Caco-2 (cell line): ENCODE data around the gene TMEM120A. TPM values are rescaled to one million over a fixed set of nuclear protein-coding genes. Genes with fewer than 3 reads are reported as not detected.

Experiments
- BruUV-seq: library from RNA; stranded (reverse); fragments of 400-500 nt; replicated peaks from 2 replicates; lab custom pipeline; 2021; lab: Mats Ljungman, UMichigan
- CTCF ChIA-PET: fragments of 300-600 bp; sonication (Branson Sonifier 250); formaldehyde crosslinking; loops from one replicate; lab custom pipeline; 2022; ENCODE audit warnings: antibody characterized with exemption; lab: Charles Lee
- POLR2A ChIA-PET: fragments of 300-600 bp; sonication (Branson Sonifier 250); formaldehyde crosslinking; loops from one replicate; lab custom pipeline; 2022; ENCODE audit warnings: antibody characterized with exemption; lab: Charles Lee
- DNase-seq, 2 experiments: peaks; one replicate each; pipeline versions ENCODE4 v3.0.0 to v3.0.0-alpha.2; 2020 to 2022
- H3K27me3 ChIP-seq: replicated peaks from 2 replicates; pipeline ENCODE4 v1.6.0; 2011; ENCODE audit warnings: low read length; ENCODE audit not compliant: control insufficient read depth, insufficient read depth
- H3K36me3 ChIP-seq: 2 replicates; pipeline ENCODE4 v1.5.1; 2011; ENCODE audit warnings: low read length; ENCODE audit not compliant: control insufficient read depth, insufficient read depth
- H3K4me1 ChIP-seq: fragments of 250-450 bp; sonication (Bioruptor Pico); 2 replicates; pipeline ENCODE4 v1.5.1; 2020; ENCODE audit warnings: mild to moderate bottlenecking
- H3K4me3 ChIP-seq: 2 replicates; pipeline ENCODE4 v1.5.1; 2011; ENCODE audit warnings: low read depth, mild to moderate bottlenecking, control low read depth, low read length
- H3K9me3 ChIP-seq: fragments of 250-450 bp; sonication (Bioruptor Pico); 2 replicates; pipeline ENCODE4 v1.5.1; 2020; ENCODE audit warnings: mild to moderate bottlenecking, moderate library complexity
- H3K27ac Mint-ChIP-seq: one replicate; pipeline ENCODE4 v1.8.0; 2022; ENCODE audit warnings: mixed read lengths; ENCODE audit not compliant: unreplicated experiment
- H3K27me3 Mint-ChIP-seq: one replicate; pipeline ENCODE4 v1.8.0; 2022; ENCODE audit warnings: mixed read lengths; ENCODE audit not compliant: insufficient read depth, unreplicated experiment
- H3K36me3 Mint-ChIP-seq: one replicate; pipeline ENCODE4 v1.8.0; 2022; ENCODE audit warnings: mild to moderate bottlenecking, mixed read lengths; ENCODE audit not compliant: insufficient read depth, unreplicated experiment
- H3K4me1 Mint-ChIP-seq: one replicate; pipeline ENCODE4 v1.8.0; 2022; ENCODE audit warnings: low read depth, mixed read lengths; ENCODE audit not compliant: unreplicated experiment
- H3K4me3 Mint-ChIP-seq: one replicate; pipeline ENCODE4 v1.8.0; 2022; ENCODE audit warnings: mild to moderate bottlenecking, moderate library complexity, mixed read lengths; ENCODE audit not compliant: unreplicated experiment
- H3K9me3 Mint-ChIP-seq: one replicate; pipeline ENCODE4 v1.8.0; 2022; ENCODE audit warnings: mixed read lengths; ENCODE audit not compliant: unreplicated experiment
- CTCF ChIP-seq, 2 experiments: fragments of 200-600 bp in 1 of 2; IDR thresholded peaks; 1 replicate in 1 of 2; 2 replicates in 1 of 2; pipeline versions ENCODE4 v1.5.1 to v1.8.0; 2011 to 2022; ENCODE audit warnings: antibody characterized with exemption in 1 of 2, control low read depth in 1 of 2, inconsistent platforms in 1 of 2, low read depth in 1 of 2, low read length in 1 of 2, mild to moderate bottlenecking in 1 of 2, moderate library complexity in 1 of 2; ENCODE audit not compliant: insufficient read depth in 1 of 2, severe bottlenecking in 1 of 2, unreplicated experiment in 1 of 2
- intact Hi-C: fragments of 100-400 bp; cut with micrococcal nuclease; formaldehyde crosslinking; loops from one replicate; pipeline ENCODE4 v1.10.0; 2022; ENCODE audit not compliant: unreplicated experiment
- total RNA-seq: library from RNA; stranded (reverse); gene quantifications from 2 replicates; pipeline ENCODE4 v1.2.3, GENCODE V29; 2022

The TMEM120A gene
- total RNA-seq, 1 experiment from 2014 or later: 65.4 TPM

GRCh38 chr7:75938921-75939320, 55.5 kb downstream of the TMEM120A start:
- BruUV-seq: no TSS peak
- Histone ChIP-seq H3K9me3 (no peaks in the 10 kb centered on the region), H3K4me3 (no peak overlapping the region), H3K27me3 (no peaks in the 10 kb centered on the region), H3K4me1 (peaks cover 13% of the 10 kb centered on the region; the same call in 1 of the 2 replicates), H3K36me3 (no peaks in the 10 kb centered on the region; the same call in 1 of the 2 replicates)
- H3K27me3 Mint-ChIP-seq: no peaks in the 10 kb centered on the region
- H3K4me3 Mint-ChIP-seq: no peak overlapping the region
- peaks cover 21% of the 10 kb centered on the region for H3K36me3 Mint-ChIP-seq
- POLR2A ChIA-PET: interaction anchor here (0.6 kb wide), 1 partner anchor 112 kb away, joined by 3 read pairs; no protein-coding TSS in a partner anchor
- H3K27ac Mint-ChIP-seq: no peak overlapping the region
- DNase-seq: no peak
- H3K9me3 Mint-ChIP-seq: peaks cover 4% of the 10 kb centered on the region
- peaks cover 13% of the 10 kb centered on the region for H3K4me1 Mint-ChIP-seq
- intact Hi-C loops: no loop called here
- no peak for TF ChIP-seq CTCF (IDR thresholded peaks at IDR 0.05; ENCODE audit: insufficient read depth in 1 of 2, low read depth in 1 of 2, low read length in 1 of 2, severe bottlenecking in 1 of 2, unreplicated experiment in 1 of 2)
- CTCF ChIA-PET: no interaction called here

DNA sequence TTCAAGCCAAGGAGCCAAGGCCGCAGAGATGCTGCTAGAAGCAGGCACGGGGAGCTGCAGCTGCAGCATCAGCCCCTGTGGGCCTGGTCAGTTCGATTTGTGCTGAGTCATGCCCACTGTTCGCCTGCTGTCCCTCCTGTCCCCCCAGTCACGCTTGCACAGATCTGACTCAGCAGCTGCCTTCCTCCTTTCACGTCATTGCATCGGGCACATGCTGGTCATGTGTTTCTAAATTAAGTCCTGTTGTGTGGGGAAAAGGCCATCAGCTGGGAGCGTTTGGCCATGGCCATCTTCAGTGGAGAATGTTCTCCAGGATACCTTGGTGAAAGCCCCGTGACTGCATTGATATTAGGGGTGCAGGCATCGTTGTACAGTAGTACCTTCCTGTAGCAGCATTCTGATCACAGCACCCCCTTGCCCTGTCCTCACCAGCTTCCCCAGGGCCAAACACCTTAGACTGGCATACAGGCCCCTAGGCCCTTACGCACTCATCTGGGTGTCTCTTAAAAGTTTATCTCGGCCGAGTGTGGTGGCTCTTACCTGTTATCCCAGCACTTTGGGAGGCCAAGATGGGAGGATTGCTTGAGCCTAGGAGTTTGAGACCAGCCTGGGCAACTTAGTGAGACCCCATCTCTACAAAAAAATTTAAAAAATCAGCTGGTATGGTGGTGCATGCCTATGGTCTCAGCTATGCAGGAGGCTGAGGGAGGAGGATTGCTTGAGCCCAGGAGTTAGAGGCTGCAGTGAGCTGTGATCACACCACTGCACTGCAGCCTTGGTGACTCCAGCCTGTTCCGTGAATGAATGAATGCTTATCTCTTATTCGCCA, 56.2 kb downstream of the TMEM120A start:
- H3K36me3 ChIP-seq: no peaks in the 10 kb centered on the region; the same call in 1 of the 2 replicates
- POLR2A ChIA-PET: interaction anchor here (0.5 kb wide), 1 partner anchor 29 kb away, joined by 12 read pairs; no protein-coding TSS in a partner anchor
- Mint-ChIP-seq H3K9me3 (peaks cover 9% of the 10 kb centered on the region), H3K4me1 (peaks cover 18% of the 10 kb centered on the region), H3K27me3 (no peaks in the 10 kb centered on the region), H3K4me3 (no peak overlapping the region), H3K27ac (peak overlapping the region; percentile 43), H3K36me3 (peaks cover 25% of the 10 kb centered on the region)
- H3K4me1 ChIP-seq: peaks cover 15% of the 10 kb centered on the region
- no peaks in the 10 kb centered on the region for H3K27me3 ChIP-seq
- no peak for TF ChIP-seq CTCF (IDR thresholded peaks at IDR 0.05; ENCODE audit: insufficient read depth in 1 of 2, low read depth in 1 of 2, low read length in 1 of 2, severe bottlenecking in 1 of 2, unreplicated experiment in 1 of 2)
- no TSS peak for BruUV-seq
- CTCF ChIA-PET: interaction anchor here (0.6 kb wide), 1 partner anchor 23 kb away, joined by 3 read pairs; no protein-coding TSS in a partner anchor
- no peak overlapping the region for H3K4me3 ChIP-seq
- DNase-seq: peak; percentile 46 to 59
- intact Hi-C loops: no loop called here
- H3K9me3 ChIP-seq: no peaks in the 10 kb centered on the region

Other genes starting within 250 kb of the TMEM120A start
- not detected in 2 replicates for gene CCL26, start 222.4 kb downstream of the TMEM120A start, total RNA-seq
- gene CCL24, start 180.8 kb downstream of the TMEM120A start, total RNA-seq: not detected in 2 replicates
- gene RHBDD2, start 115.6 kb downstream of the TMEM120A start, total RNA-seq: 50.1 and 55.6 TPM in 2 replicates
- 162 and 171 TPM in 2 replicates for gene POR, start 79.4 kb downstream of the TMEM120A start, total RNA-seq
- 42.3 and 49.7 TPM in 2 replicates for gene STYXL1, start 53.4 kb upstream of the TMEM120A start, total RNA-seq
- 302 and 313 TPM in 2 replicates for gene MDH2, start 53.5 kb upstream of the TMEM120A start, total RNA-seq
- gene SRRM3, start 207.3 kb upstream of the TMEM120A start, total RNA-seq: 0.86 and 1.7 TPM in 2 replicates